ENCODE results near the gene APBA2.
"Not testable (repeated sequence)": the region's sequence is repeated elsewhere in the genome, so short reads cannot be mapped to it uniquely, and the experiment has no call there.

APBA2 gene

DNA sequence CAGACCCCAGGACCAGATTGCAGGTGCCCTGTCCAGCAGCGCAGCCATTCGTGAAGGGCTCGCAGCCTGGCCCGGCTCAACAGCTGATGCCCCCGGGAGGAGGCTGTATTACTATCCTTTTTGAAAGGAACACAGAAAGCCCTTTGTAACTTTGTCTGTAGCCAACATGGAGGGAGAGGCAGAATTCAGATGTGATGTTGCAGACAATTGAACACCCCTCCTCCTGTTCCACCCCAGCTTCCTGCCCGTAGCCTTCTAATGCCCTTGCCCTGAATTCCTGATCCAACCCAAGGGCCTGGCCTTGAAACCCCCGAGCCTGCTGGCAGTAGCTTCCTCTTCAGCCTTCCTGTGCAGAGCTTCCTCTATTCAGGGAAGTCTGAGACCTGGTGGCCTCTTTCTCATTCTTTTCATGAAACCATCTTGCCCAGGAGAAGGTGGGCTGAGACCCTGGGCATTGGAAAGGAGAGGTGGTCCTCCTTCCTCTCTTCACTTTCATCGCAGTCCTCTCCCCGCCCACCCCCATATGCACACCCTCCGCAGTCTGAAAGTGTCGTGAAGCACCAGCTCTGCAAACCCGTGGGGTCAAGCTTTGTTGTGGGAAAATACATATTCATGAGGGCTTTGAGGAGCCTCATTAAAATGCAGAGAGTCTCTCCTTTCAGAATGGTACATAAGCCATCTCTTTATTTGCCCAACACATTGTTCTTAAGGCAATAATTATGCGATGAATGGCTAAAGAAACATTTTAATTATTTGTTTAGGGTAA is 109.2 kb downstream of the APBA2 start:
- in situ Hi-C loops (cut with MboI; ENCODE audit: low sequenced_read_pairs): no loop called here

DNA sequence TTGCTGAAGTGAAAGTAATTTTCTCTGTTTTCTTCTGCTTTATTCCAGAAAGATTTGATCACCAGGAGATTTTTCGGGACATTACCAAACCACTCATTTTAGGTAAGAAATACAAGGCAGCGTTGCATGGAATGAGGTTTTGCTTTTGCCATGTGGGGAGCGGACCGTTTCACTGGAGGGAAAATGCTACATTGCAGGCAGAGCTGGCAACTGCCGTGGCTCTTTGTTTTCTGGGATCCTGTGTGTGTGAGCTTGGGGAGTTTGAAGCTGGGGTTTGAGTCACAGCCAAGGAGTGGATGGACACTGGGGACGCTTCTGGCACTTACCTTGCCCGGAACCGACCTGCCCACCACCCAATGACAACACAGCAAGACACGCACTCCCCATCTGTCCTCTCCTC is 109.9 kb downstream of the APBA2 start:
- in situ Hi-C loops (cut with MboI; ENCODE audit: low sequenced_read_pairs): no loop called here

DNA sequence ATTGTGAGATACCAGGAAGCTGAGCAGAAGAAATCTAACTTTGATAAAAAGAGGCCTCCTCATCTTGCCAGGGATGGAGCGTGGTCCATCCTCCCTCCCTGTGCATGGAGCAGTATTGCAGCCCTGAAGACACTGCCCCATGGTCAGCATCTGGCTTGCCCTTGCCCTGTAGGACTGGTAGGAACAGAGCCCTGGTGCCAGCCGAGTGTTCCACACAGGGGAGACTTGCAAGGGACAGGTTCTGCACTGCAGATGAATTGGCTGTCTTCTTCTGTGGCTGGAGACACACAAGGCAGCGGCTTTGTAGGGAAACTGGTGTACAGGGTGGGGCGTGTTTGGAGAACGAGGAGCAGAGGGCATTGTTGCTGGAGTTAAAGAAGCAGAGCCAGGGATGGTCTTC is 110.5 kb downstream of the APBA2 start:
- in situ Hi-C loops (cut with MboI; ENCODE audit: low sequenced_read_pairs): no loop called here

DNA sequence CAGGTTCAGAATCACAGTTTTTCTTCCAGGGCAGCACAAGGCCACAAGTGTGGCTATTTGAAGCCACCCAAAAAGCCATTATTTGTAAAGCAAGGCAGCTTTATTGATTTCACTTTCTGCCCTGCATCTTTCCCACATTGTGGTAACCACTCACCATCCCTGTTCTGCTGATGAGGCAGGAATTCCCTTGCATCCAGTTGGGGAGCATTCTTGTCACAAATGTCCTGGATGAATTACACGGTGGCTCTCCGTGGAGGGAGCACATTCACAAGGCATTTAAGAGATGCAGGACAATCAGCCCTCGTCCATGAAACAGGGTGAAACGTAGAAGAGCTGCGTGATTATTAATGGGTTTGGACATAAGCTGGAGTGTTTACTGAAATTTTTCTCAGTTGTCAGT is 111.2 kb downstream of the APBA2 start:
- in situ Hi-C loops (cut with MboI; ENCODE audit: low sequenced_read_pairs): no loop called here

DNA sequence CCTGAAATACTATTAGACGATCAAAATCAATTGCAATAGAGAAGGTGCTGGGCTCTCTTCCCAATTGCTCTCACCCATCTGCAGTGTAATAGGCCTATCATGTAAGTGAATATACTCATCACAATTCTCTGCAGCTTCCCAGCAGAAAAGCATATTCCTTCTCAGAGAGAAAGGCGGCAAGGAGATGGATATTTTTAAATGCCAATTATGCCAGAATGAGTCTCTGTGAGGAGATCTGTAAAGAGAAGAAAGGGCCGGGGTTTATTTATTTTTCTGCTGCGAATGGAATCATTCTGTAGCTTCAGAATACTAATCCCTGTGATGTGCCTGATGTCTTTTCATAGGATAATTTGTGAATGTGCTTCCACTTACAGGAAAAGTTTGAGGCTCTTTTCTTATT is 112.0 kb downstream of the APBA2 start:
- in situ Hi-C loops (cut with MboI; ENCODE audit: low sequenced_read_pairs): no loop called here

DNA sequence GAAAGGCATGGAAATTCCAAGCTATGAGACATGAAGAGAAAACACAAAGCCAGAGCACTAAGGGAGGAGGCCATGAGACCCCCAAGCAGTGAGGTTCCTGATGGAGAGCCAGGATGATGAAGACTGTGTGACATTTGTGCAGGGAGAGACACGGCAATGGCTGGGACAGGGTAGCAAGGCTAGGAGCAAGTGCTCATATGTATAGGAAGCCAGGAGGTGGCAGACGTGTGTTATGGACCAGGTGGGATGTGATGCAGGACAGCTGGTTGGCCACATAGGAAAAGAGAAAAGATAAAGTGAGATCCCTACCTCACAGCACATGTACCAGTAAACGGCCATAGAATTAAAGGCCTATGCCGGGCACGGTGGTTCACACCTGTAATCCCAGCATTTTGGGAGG is 112.7 kb downstream of the APBA2 start:
- in situ Hi-C loops (cut with MboI; ENCODE audit: low sequenced_read_pairs): no loop called here

DNA sequence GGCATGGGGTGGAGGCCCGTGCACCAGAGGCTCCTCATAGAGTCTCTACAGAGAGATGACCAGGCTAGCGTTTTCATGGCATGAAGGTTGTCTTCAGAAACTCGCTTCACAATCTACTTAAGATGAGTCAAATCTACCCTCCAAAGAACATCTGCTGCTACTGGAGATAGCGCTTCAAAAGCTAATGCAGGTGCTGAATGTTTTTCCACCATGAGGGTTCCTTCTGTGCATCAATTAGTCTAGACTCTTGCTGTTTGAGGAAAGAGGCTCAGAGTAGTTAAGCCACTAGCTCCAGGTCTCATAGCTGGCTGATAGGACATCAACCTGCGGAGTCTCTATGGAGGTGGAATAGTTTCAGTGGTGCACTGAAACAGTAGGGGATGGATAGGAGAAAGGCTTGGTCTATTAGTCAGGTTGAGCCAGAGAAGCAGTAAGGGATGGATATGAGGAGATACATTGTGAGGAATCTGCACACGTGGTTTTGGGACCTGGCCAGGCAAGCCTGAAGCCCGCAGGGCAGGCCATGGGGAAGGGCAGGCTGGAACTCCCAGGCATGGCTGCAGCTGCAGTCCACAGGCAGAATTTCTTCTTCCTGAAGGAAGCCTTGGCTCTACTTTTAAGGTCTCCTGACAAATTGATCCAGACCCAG is 117.5 kb downstream of the APBA2 start:
- in situ Hi-C loops (cut with MboI; ENCODE audit: low sequenced_read_pairs): no loop called here

DNA sequence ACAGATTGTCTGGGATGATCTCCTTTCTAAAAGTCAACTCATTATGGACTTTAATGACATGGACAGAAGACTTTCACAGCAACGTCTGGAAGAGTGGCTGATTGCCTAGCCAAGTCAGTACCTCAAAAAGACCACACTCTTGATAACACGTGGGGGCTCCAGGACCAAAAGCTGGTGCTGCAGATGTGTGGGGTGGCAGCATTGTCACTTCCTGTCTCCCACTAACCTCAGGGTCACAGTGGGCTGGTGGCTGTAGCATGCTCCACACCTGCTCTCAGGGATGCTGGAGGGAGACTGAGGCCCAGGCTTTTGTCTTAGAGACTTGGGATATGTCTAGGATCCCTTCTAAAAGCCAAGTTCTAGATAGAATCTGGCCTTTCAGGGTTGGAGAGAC is 118.1 kb downstream of the APBA2 start:
- in situ Hi-C loops (cut with MboI; ENCODE audit: low sequenced_read_pairs): no loop called here

DNA sequence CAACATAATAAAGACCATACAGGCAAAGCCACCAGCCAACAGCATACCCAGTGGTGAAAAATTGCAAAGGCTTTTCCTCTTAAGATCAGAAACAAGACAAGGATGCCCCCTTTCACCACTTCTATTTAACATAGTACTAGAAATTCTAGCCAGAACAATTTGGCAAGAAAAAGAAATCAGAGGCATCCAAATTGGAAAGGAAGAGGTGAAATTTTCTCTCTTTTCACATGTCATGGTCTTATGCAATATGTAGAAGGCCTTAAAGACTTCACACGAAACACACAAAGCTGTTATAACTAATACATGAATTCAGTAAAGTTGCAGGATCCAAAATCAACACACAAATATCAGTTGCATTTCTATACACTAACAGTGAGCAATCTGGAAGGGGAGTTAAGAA is 120.2 kb downstream of the APBA2 start:
- in situ Hi-C loops (cut with MboI; ENCODE audit: low sequenced_read_pairs): no loop called here

DNA sequence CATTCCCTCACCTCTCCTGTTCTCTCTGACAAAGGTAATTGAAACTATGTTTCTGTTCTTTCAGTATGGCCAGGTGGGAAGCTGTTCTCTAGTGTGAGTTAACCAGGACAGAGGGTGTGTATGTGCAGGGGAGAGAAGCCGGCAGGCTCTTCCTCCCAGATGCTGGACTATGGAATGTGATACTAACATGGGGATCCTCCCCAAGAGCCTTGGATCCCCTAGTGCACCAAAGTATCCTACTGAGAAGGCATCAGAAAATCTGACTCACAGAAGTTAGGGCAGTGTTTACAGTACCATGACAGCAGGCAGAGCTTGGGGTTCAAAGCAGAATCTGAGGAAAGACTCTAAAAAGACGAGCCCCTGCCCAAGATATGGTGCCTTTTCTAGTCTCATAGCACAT is 123.1 kb downstream of the APBA2 start:
- in situ Hi-C loops (cut with MboI; ENCODE audit: low sequenced_read_pairs): no loop called here

DNA sequence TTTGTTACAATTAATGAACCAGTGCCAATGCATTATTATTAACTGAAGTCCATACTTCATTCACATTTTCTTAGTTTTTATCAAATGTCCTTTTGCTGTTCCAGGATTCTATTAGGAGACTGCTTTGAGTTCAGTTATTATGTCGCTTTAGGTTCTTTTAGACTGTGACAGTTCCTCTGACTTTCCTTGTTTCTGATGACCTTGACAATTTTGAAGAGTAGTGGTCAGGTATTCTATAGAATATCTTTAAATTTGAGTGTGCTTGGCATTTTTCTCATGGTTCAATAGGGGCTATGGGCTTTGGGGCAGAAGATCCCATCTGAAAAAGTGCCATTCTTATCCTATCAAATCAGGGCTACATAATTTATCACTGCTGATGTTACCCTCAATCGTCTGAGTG is 126.3 kb downstream of the APBA2 start:
- in situ Hi-C loops (cut with MboI; ENCODE audit: low sequenced_read_pairs): no loop called here

DNA sequence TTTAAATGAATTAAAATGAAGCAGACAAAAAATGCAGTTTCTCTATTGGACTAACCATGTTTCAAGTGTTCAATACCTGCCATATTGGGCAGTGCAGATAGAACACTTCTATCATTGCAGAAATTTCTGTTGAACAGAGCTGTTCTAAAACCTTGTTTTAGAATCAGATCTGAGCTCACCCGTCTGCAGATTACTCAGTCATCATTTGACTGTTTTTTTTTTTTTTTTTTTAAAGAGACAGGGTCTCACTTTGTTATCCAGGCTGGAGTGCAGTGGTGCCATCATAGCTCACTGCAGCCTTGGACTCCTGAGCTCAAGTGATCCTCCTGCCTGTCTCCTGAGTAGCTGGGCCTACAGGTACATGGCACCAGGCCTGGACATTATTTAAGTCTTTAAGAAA is 128.7 kb downstream of the APBA2 start:
- in situ Hi-C loops (cut with MboI; ENCODE audit: low sequenced_read_pairs): no loop called here

DNA sequence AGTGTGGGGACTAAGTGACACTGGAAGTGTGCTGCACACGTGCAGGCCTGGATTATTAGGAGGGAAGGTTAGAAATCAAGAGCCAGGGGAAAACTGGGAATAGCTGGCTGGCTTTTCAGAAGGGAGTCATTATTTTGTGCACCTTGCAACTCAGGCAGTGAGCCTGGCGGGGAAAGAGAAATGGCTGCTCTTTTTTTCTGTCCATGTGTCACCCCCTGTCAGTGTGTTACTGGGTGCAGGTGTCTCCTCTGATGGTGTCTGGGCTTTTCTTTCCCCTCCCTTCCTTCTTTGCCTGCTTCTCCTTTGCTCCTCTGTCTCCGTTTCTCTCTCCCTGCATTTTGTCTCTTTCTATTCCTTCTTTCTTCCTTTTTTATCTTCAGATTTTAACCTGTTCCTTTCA is 130.7 kb downstream of the APBA2 start:
- in situ Hi-C loops (cut with MboI; ENCODE audit: low sequenced_read_pairs): no loop called here

DNA sequence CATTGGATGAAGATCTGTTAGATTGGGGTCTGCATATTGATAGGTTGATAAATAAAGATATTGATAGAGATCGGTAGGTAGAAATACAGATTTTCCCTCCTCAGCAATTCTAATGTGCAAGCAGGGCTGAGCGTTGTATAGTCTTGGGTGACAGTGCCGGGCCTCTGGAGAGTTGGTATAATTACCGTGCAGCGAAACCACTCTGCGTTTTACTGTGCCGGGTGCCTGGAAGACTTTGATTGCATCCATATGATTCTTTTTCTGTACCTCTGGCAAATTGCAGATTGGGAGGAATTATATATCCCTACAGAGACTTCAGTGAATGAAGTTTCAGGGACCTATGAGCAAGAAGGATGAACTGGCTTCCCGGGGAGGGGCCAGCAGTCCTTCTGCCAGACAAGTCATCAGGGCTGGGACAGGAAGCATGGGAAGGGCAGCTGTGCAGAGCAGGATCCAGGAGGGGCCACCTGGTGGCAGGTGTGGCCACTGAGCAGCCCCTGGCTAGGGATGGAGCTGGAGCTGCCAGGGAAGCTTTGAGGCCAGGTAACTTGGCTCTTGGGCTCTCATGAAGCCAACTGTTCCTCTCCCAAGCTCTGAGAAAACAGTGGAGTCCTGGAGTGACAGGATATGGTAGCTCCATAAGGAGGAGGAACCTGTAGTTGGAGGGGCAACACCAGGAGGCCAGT is 132.5 kb downstream of the APBA2 start:
- in situ Hi-C loops (cut with MboI; ENCODE audit: low sequenced_read_pairs): no loop called here

DNA sequence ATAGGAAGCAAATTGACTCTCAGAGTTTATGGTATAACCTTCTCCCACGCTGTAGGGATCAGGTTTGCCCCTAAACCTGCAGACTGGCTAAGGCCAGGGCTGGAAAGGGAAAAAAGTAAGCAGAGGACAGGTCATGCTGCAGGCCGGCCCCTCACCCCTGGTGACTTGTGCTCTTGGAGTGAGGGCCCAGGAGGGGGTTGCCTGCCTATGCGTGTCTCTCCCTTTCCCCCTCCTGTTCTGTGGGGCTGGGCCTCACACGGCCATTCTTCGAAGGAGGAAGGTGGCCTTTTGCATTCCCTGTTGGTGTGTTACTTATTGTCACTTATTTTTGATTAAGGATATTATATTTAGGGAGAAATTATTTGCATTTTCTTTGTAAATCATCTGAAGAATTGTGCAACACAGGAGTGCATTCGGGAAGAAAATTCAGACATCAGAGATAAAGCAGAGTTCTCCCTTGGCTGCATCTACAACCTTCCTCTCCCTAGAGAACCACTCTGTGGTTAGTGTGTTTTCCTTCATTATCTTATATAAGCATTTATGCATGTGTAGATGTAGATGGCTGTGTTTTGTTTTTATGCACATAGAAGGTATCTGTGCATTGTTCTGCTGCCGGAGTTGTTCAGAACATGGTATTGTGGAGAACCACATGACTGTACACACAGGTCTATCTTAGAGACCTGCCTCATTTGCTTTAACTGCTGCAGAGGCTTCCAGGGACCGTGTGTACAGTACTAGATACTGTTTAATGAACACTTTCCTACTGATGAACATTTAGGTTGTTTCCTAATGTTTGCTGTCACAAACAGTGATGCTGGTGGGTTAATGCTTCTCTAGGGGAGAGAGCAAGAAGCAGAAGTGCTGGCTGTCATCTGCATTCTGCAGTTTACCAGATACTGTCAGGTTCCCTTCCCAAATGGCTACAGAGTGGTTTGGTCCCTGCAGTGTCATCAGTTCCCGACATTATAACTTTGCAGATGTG is 133.5 kb downstream of the APBA2 start:
- in situ Hi-C loops (cut with MboI; ENCODE audit: low sequenced_read_pairs): no loop called here

DNA sequence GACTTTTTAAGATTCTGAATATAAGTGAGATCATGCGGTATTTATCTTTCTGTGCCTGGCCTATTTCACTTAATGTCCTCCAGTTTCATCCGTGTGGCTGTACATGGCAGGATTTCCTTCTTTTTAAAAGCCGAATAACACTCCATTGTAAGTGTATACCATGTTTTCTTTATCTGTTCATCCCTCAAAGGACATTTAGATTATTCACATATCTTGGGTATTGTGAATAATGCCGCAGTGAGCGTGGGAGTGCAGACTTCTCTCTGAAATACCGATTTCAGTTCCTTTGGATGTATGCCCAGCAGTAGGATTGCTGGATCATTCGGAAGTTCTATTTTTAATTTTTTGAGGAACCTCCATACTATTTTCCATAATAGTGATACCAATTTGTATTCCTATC is 136.1 kb downstream of the APBA2 start:
- in situ Hi-C loops (cut with MboI; ENCODE audit: low sequenced_read_pairs): no loop called here

DNA sequence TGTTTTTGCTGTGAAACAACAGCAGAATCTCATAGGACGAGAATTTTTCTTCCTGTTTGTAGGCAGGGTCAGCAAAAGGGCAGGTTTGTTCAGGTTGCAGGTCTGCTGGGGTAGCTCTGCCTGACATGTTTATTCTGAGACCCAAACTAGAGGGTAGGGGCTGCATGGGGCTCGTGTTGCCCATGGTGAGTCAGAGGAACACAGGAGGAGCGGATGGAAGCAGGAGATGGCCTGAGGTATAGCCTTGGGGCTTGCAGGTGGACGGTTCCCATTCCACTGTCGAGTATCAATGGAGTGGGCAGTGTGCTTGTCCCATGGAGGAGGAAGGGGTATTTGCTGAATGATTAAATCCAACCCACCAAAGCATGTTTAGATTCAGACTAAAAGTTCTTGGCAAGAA is 138.9 kb downstream of the APBA2 start:
- in situ Hi-C loops (cut with MboI; ENCODE audit: low sequenced_read_pairs): no loop called here

DNA sequence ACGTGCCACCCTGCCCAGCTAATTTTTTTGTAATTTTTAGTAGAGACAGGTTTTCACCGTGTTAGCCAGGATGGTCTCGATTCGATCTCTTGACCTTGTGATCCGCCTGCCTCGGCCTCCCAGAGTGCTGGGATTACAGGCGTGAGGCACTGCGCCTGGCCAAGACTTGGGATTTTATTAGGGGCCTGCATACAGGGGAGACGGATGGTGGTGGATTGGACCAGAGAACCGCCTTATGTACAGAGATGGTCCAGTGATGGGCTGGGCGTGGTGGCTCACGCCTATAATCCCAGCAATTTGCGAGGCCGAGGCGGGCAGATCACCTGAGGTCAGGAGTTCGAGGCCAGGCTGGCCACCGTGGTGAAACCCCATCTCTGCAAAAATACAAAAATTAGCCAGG is 139.6 kb downstream of the APBA2 start:
- in situ Hi-C loops (cut with MboI; ENCODE audit: low sequenced_read_pairs): not testable (repeated sequence)

DNA sequence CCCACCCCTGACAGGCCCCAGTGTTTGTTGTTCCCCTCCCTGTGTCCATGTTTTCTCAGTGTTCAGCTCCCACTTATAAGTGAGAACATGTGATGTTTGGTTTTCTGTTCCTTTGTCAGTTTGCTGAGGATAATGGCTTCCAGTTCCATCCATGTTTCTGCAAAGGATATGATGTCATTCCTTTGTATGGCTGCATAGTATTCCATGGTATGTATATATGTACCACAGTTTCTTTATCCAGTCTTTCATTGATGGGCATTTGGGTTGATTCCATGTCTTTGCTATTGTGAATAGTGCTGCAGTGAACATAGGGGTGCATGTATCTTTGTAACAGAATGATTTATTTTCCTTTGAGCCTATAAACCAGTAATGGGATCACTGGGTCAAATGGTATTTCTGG is 142.4 kb downstream of the APBA2 start:
- in situ Hi-C loops (cut with MboI; ENCODE audit: low sequenced_read_pairs): not testable (repeated sequence)

DNA sequence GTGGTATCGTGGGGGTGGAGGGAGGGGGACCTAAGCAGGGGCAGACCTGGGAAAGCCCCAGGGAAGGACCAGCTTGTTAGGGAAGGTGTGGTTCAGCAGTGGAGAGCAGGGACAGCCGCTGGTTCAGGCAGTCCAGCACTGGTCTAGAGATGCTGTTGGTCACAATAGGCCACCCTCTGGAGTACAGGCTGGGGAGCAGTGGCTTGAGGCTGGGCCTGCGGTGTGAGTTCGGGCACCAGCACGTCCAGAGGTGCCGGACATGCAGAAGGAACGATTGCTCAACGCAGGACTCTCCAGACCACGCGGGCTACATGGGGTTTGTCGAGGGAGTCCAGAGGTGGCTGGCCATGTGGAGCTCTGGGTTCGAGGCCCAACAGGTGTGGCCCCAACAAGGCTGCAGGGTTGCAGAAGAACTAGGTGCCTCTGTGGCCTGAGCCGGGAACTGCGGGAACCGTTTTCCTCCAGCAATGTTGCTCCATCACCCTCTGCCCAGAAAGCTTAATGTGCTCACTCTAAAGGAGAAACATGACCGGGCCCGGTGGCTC is 143.9 kb downstream of the APBA2 start:
- in situ Hi-C loops (cut with MboI; ENCODE audit: low sequenced_read_pairs): no loop called here

All from HL-60/S4 treated with retinoic acid at 250 ng/mL for 4 days and 3 days (cell line).